ENCODE results near the gene CST1.
"Not testable (repeated sequence)": the region's sequence is repeated elsewhere in the genome, so short reads cannot be mapped to it uniquely, and the experiment has no call there.

The CST1 gene

DNA sequence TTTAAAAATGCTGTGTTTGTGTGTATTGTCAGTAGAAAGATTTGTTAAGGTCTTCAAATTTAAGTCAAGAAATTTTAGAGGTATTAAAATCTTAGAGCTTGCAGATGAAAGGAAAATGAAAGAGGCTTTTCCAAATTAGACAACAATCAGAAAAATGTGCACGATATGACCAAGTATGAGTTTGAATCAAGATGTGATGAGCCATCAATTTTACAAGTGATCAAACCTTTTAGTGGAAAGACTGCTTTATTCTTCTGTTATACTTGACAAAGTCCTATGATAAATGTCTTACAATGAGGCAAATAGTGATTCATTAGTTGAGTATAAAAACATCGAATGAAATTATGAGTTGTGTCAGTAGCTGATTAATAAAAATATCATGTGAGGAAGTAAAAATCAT, 19.6 kb upstream of the CST1 start:
- no peaks in the 10 kb centered on the region for H3K9me3 Mint-ChIP-seq
- no peak overlapping the region for H3K4me3 Mint-ChIP-seq
- H3K27ac Mint-ChIP-seq: no peak overlapping the region
- H3K4me1 Mint-ChIP-seq (ENCODE audit: low read depth): no peaks in the 10 kb centered on the region
- intact Hi-C loops (cut with micrococcal nuclease): no loop called here
- H3K27me3 Mint-ChIP-seq: peaks cover 6% of the 10 kb centered on the region
- H3K36me3 Mint-ChIP-seq (ENCODE audit: low read depth): no peaks in the 10 kb centered on the region

DNA sequence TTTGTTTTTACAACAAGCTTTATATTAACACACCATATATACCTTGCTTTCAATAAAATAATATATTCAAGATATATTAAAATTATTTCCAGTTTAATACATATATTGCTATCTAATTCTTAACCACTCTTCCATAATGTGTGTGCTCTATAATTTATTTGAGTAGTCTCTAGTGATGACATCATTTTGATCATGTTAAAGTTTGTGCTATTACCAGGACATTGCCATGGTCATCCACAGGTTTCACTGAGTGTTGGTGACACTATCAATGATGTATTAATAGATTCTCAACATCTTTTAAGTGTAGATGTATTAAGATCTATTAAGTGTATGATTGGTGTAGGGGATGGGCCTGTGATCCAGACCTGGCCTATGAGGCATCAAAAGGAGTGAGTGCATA, 17.8 kb upstream of the CST1 start:
- H3K4me3 Mint-ChIP-seq; intact Hi-C loops (cut with micrococcal nuclease); H3K36me3 Mint-ChIP-seq (ENCODE audit: low read depth); H3K27me3 Mint-ChIP-seq; H3K9me3 Mint-ChIP-seq; H3K27ac Mint-ChIP-seq; H3K4me1 Mint-ChIP-seq (ENCODE audit: low read depth): not testable (repeated sequence)

DNA sequence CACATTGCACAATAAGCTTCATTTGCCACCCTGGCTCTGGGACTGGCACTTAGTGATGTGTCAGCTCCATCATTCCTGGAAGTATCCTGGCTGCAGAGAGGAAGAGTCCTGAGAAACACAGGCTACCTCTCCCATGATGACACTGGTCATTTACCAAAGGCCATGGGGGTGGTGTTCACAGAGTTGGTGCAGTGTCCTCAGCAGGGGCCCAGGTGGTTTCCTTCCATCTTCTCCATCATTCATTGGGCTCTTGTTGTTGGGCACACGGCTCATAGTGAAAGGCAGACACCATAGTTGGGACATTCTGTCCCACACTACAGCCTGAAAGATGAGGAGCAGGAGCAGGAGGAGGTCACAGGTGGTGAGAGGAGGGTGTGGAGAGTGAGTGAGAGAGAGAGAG, 15.8 kb upstream of the CST1 start:
- intact Hi-C loops (cut with micrococcal nuclease): no loop called here
- no peaks in the 10 kb centered on the region for H3K4me1 Mint-ChIP-seq (ENCODE audit: low read depth)
- peaks cover 9% of the 10 kb centered on the region for H3K27me3 Mint-ChIP-seq
- H3K4me3 Mint-ChIP-seq: no peak overlapping the region
- H3K9me3 Mint-ChIP-seq: no peaks in the 10 kb centered on the region
- no peak overlapping the region for H3K27ac Mint-ChIP-seq
- no peaks in the 10 kb centered on the region for H3K36me3 Mint-ChIP-seq (ENCODE audit: low read depth)

DNA sequence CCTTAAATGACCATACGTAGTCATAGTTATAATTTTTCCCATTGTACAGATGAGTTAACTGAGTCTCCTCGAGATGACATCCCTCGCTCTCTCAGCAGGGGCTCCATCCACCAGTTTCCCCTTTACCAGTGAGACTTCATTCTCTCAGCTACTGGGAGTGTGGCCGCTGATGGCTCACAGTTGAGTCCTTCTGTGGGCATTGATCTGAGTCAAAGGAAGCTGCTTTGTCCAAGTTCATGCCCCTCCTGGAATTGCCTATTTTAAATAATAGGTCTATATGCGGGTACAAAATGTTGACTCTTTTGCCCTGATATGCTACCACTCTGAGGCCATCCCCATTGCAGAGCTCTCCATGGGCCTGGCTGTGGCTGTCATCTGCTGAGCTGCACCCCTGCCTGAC, 14.8 kb upstream of the CST1 start:
- no peaks in the 10 kb centered on the region for H3K36me3 Mint-ChIP-seq (ENCODE audit: low read depth)
- no peak overlapping the region for H3K27ac Mint-ChIP-seq
- intact Hi-C loops (cut with micrococcal nuclease): no loop called here
- H3K4me3 Mint-ChIP-seq: no peak overlapping the region
- no peaks in the 10 kb centered on the region for H3K4me1 Mint-ChIP-seq (ENCODE audit: low read depth)
- H3K27me3 Mint-ChIP-seq: peaks cover 9% of the 10 kb centered on the region
- H3K9me3 Mint-ChIP-seq: no peaks in the 10 kb centered on the region

DNA sequence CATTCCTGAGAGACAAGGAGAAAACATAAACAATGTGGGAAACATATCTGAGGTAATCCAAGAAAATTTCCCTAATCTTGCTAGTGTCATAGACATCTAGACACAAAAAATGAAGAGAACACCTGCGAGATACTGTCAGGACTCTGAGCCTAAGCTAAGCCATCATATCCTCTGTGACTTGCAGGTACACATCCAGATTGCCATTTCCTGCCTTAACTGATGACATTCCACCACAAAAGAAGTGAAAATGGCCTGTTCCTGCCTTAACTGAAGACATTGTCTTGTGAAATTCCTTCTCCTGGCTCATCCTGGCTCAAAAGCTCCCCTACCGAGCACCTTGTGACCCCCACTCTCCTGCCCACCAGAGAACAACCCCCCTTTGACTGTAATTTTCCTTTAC, 13.9 kb upstream of the CST1 start:
- intact Hi-C loops (cut with micrococcal nuclease); H3K27ac Mint-ChIP-seq; H3K36me3 Mint-ChIP-seq (ENCODE audit: low read depth); H3K27me3 Mint-ChIP-seq; H3K4me1 Mint-ChIP-seq (ENCODE audit: low read depth); H3K9me3 Mint-ChIP-seq; H3K4me3 Mint-ChIP-seq: not testable (repeated sequence)

DNA sequence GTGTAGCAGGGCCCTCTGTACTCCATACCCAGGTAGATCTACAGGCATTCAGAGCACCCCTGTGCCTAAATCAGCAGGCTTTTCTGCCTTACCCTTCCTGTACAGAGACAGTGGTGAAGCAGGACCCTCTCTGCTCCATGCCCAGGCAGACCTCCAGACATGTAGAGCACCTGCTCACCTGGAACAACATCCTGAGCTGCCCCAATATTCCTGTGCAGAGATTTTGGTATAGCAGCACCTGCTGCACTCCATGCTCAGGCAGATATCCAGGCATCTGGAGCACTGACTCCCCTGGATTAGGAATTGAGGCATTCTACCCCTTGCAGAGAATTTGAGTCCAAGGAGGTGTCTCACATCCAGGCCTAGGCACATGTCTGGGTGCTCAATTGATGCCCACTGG, 12.6 kb upstream of the CST1 start:
- no peak overlapping the region for H3K4me3 Mint-ChIP-seq
- intact Hi-C loops (cut with micrococcal nuclease): no loop called here
- no peaks in the 10 kb centered on the region for H3K36me3 Mint-ChIP-seq (ENCODE audit: low read depth)
- H3K27ac Mint-ChIP-seq: no peak overlapping the region
- no peaks in the 10 kb centered on the region for H3K9me3 Mint-ChIP-seq
- peaks cover 9% of the 10 kb centered on the region for H3K27me3 Mint-ChIP-seq
- no peaks in the 10 kb centered on the region for H3K4me1 Mint-ChIP-seq (ENCODE audit: low read depth)

DNA sequence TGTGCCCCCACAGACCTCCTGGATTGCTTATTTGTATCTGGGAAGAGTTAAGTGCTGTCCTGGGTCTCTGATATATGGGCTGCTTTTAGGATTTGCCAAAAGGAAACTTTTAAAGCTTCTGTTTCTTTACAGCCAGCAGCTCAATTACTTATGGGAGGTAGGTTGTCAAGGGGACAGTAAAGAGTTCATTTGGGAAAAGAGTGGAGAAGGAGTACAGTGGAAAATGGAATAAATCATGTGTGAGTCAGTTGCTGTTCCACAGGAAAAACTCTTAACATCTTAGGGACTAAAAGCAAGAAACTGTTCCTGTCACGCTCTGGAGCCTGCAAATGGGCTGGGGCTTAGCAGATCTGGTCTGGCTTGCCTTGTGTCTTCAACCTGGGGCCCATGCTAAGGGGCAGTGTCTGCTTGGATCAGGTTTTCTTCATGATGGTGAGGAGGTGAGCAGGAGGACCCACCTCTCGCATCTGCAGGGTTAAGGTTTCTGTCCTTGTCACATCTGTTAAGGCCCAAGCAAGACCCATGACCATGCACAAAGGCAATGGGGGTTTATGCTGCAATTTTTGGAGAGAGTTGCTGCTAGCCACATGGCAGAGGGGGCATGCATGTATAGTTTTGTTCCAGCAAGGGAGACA, 8.7 kb upstream of the CST1 start:
- Mint-ChIP-seq H3K4me1 (ENCODE audit: low read depth) (no peaks in the 10 kb centered on the region), H3K36me3 (ENCODE audit: low read depth) (no peaks in the 10 kb centered on the region), H3K4me3 (no peak overlapping the region)

DNA sequence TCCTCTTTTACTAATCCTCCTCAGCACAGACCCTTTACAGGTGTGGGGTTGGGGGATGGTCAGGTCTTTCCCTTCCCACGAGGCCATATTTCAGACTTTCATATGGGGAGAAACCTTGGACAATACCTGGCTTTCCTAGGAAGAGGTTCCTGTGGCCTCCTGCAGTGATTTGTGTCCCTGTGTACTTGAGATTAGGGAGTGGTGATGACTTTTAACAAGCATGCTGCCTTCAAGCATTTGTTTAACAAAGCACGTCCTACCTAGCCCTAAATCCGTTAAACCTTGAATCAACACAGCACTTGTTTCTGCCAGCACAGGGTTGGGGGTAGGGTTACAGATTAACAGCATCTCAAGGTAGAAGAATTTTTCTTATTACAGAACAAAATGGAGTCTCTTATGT, 6.1 kb upstream of the CST1 start:
- H3K4me1 Mint-ChIP-seq (ENCODE audit: low read depth); intact Hi-C loops (cut with micrococcal nuclease); H3K27me3 Mint-ChIP-seq; H3K36me3 Mint-ChIP-seq (ENCODE audit: low read depth); H3K4me3 Mint-ChIP-seq; H3K9me3 Mint-ChIP-seq; H3K27ac Mint-ChIP-seq: not testable (repeated sequence)

More for the DNA sequence above, 8.7 kb upstream of the CST1 start:
- Mint-ChIP-seq H3K9me3 (no peaks in the 10 kb centered on the region), H3K27ac (no peak overlapping the region), H3K27me3 (peaks cover 3% of the 10 kb centered on the region)
- intact Hi-C loops (cut with micrococcal nuclease): no loop called here

DNA sequence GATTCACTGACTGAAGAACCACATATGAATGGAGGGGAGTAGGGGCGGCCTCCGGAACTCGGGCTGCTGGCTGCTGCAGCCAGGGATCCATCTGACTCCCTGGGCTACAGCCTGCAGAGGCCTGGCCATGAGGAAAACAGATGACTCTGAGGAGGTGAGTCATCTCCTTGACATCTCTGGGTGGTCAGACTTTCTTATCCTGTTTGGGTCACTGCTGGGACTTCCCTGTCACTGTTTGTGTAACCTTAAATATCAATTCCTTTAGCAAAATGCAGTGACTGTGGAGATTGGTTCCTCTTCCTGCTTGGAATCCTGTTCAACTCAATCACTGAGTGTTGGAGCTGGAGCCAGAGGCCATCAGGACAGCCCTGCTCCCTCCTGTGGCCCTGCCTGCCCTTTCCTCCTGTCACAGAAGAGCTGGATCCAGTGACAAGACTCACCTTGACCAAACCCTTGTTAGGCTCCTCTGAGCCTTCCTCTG, 4.4 kb upstream of the CST1 start:
- H3K27ac Mint-ChIP-seq; H3K9me3 Mint-ChIP-seq; H3K4me1 Mint-ChIP-seq (ENCODE audit: low read depth); H3K27me3 Mint-ChIP-seq; H3K36me3 Mint-ChIP-seq (ENCODE audit: low read depth); intact Hi-C loops (cut with micrococcal nuclease); H3K4me3 Mint-ChIP-seq: not testable (repeated sequence)

DNA sequence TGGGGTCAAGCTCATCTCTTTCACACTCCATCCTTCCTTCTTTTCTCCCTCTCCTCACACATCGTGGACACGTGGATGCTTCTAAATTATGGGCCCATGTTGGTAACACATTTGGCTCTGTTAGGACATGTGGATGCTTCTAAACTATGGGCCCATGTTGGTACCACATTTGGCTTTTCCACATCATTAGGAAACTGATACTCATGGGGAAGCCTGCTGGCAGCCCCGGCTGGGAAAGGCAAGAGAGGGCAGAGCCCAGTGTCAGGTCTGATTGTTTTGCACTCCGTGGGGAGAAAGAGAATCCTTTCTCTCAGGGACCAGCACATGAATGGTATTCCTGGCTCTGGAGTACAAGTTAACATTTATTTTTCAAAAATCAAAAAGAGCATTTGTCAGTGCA, 4.0 kb upstream of the CST1 start:
- intact Hi-C loops (cut with micrococcal nuclease): no loop called here
- H3K4me1 Mint-ChIP-seq (ENCODE audit: low read depth): no peaks in the 10 kb centered on the region
- no peaks in the 10 kb centered on the region for H3K9me3 Mint-ChIP-seq
- H3K27ac Mint-ChIP-seq: no peak overlapping the region
- no peaks in the 10 kb centered on the region for H3K36me3 Mint-ChIP-seq (ENCODE audit: low read depth)
- no peak overlapping the region for H3K4me3 Mint-ChIP-seq
- H3K27me3 Mint-ChIP-seq: peaks cover 3% of the 10 kb centered on the region

DNA sequence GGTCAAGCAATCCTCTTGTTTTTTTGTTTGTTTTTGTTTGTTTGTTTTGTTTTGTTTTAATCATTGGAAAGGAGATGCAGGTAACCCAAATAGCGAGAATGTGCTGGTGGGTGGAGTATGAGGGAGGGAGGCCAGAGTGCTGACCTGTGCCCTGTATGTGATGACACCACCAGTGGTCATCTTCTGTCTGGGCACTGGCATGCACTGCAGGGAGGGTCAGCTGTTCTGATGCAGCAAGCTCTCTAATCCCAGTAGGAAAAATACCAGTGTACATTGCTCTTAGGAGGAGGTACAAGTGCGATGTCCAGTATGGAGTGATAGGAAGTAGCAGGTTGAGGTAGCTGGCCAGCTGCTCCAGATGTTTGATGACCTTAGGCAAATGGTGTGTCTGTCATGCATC, 2.9 kb upstream of the CST1 start:
- H3K4me3 Mint-ChIP-seq: no peak overlapping the region
- H3K27ac Mint-ChIP-seq: no peak overlapping the region
- no peaks in the 10 kb centered on the region for H3K4me1 Mint-ChIP-seq (ENCODE audit: low read depth)
- no peaks in the 10 kb centered on the region for H3K36me3 Mint-ChIP-seq (ENCODE audit: low read depth)
- intact Hi-C loops (cut with micrococcal nuclease): no loop called here
- no peaks in the 10 kb centered on the region for H3K9me3 Mint-ChIP-seq
- peaks cover 3% of the 10 kb centered on the region for H3K27me3 Mint-ChIP-seq

DNA sequence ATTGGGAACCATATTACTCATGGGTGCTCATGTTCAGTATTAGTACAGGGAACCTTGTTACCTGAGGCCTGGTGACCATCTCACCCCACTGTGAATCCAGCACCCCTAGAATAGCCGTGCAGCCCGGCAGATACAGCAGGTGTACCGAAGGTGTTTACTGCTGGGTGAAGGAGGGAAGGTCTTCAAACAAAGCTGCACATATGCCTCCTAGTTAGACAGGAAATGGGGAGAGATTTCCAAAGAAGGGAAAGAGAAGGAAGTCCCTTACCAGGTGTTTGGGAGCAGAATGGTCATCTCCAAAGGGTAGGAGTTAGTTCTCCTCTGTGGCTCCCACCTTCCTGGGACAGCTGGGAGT, 2.4 kb upstream of the CST1 start:
- H3K9me3 Mint-ChIP-seq: no peaks in the 10 kb centered on the region
- H3K27me3 Mint-ChIP-seq: peaks cover 3% of the 10 kb centered on the region
- H3K36me3 Mint-ChIP-seq (ENCODE audit: low read depth): no peaks in the 10 kb centered on the region
- H3K4me3 Mint-ChIP-seq: no peak overlapping the region
- no peaks in the 10 kb centered on the region for H3K4me1 Mint-ChIP-seq (ENCODE audit: low read depth)
- intact Hi-C loops (cut with micrococcal nuclease): no loop called here
- H3K27ac Mint-ChIP-seq: no peak overlapping the region

DNA sequence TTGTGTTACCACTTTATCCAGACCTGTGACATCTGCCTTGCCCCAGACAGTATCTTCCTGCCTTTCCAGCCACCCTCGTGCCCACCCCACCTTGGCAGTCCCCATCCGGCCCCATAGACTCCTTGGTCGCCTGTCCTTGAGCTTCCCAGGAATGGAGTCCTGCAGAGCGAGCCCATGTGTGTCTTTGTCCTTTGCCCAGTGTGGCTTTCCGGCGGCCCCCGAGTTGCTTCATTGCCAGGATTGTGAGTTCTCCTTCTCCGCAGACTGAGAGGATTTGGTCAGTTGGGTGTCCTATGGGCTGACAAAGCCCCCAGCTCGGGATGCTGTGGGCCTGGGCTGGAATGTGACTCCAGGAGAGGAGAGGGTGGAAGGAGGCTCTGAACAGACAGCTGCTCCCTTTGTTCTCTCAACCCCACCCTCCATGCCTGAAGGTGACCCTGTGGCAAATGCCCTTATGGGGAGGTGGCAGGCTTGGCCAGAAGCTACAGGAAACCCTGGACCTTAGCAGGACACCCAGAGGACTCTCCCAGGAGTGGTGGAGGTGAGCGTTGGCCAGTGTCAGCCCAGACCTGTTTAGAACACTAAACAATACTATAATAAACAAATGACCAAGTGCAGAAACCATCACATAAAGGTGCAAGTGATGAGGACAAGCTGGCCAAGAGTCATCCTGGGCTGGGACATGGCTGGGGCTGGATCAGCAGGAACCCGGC, 1.9 kb upstream of the CST1 start:
- H3K36me3 Mint-ChIP-seq (ENCODE audit: low read depth): no peaks in the 10 kb centered on the region
- no peaks in the 10 kb centered on the region for H3K4me1 Mint-ChIP-seq (ENCODE audit: low read depth)
- no peak overlapping the region for H3K4me3 Mint-ChIP-seq
- H3K27me3 Mint-ChIP-seq: peaks cover 3% of the 10 kb centered on the region
- intact Hi-C loops (cut with micrococcal nuclease): no loop called here
- H3K9me3 Mint-ChIP-seq: no peaks in the 10 kb centered on the region
- no peak overlapping the region for H3K27ac Mint-ChIP-seq

DNA sequence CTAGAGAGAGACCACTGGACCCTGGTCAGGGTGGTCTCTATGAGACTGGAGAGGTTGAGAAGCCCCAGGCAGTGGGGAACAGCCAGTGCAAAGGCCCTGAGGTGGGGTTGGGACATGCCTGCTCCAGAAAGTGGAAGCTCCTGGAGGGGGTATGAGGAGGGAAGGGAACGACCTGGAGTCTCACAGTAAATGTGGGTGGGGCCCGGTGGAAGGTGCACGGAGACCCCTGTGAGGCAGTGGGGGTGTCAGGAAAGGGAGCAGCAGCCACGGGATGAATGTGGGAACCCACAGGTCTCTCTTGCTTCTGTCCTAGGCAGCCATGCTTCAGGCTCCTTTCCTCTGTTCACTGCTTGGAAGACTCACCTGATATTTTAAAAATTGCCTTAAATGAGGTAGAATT, 1.3 kb upstream of the CST1 start:
- H3K27ac Mint-ChIP-seq: no peak overlapping the region
- no peaks in the 10 kb centered on the region for H3K9me3 Mint-ChIP-seq
- no peaks in the 10 kb centered on the region for H3K27me3 Mint-ChIP-seq
- intact Hi-C loops (cut with micrococcal nuclease): no loop called here
- no peaks in the 10 kb centered on the region for H3K36me3 Mint-ChIP-seq (ENCODE audit: low read depth)
- H3K4me1 Mint-ChIP-seq (ENCODE audit: low read depth): no peaks in the 10 kb centered on the region
- no peak overlapping the region for H3K4me3 Mint-ChIP-seq

DNA sequence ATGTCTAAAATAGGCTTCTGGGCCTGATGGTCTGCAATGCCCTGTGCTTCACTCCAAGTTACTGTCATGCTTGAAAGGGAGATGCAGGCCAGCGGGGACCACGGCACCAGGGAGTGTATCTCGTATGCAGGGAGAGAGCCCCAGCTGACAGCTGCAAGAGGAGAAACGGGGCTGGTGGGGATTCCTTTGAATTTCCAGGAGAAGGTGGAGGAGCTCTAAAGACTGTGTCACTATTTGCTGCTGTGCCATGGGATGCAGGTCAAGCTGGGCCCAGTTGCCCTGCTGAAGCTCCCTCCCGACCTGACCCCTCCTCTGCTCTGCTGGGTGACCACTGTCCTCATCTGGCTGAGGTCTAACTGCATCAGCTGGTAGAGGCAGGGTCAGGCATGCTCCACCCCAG, 989 bp downstream of the CST1 start:
- Mint-ChIP-seq H3K9me3 (no peaks in the 10 kb centered on the region), H3K4me3 (no peak overlapping the region), H3K27me3 (no peaks in the 10 kb centered on the region), H3K27ac (no peak overlapping the region), H3K4me1 (ENCODE audit: low read depth) (no peaks in the 10 kb centered on the region), H3K36me3 (ENCODE audit: low read depth) (no peaks in the 10 kb centered on the region)
- intact Hi-C loops (cut with micrococcal nuclease): no loop called here
